Activated CD4-positive, alpha-beta T cell treated with anti-CD3 and anti-CD28 coated beads, Interleukin-2, amount 10 ng/mL, durations not matched to agents 24 days and 14 days (primary cell): ENCODE data around the gene IGF2R. TPM values are rescaled to one million over a fixed set of nuclear protein-coding genes. Genes with fewer than 3 reads are reported as not detected.

Experiments
- DNase-seq: peaks from one replicate; pipeline ENCODE4 v3.0.0; 2022
- H3K27ac Mint-ChIP-seq: one replicate; pipeline ENCODE4 v1.8.0; 2022; ENCODE audit warnings: mild to moderate bottlenecking, mixed read lengths
- H3K27me3 Mint-ChIP-seq: one replicate; pipeline ENCODE4 v1.8.0; 2022; ENCODE audit warnings: mixed read lengths
- H3K36me3 Mint-ChIP-seq: one replicate; pipeline ENCODE4 v1.8.0; 2022; ENCODE audit warnings: low read depth, mild to moderate bottlenecking, mixed read lengths
- H3K4me1 Mint-ChIP-seq: one replicate; pipeline ENCODE4 v1.8.0; 2021; ENCODE audit warnings: mixed read lengths
- H3K4me3 Mint-ChIP-seq: one replicate; pipeline ENCODE4 v1.8.0; 2022; ENCODE audit warnings: mild to moderate bottlenecking, moderate library complexity, mixed read lengths
- H3K9me3 Mint-ChIP-seq: one replicate; pipeline ENCODE4 v1.8.0; 2021; ENCODE audit warnings: mixed read lengths
- intact Hi-C: fragments of 100-400 bp; cut with micrococcal nuclease; formaldehyde crosslinking; loops from one replicate; pipeline ENCODE4 v1.15.1; 2023
- total RNA-seq: library from RNA; stranded (reverse); gene quantifications from 2 replicates; pipeline ENCODE4 v1.2.3, GENCODE V29; 2022

Gene IGF2R
- total RNA-seq, 1 donor from 2014 or later = 77.9 TPM

- DNase-seq = no peak
- Mint-ChIP-seq H3K27me3 (no peaks in the 10 kb centered on the region), H3K9me3 (no peaks in the 10 kb centered on the region), H3K36me3 (peaks cover 83% of the 10 kb centered on the region), H3K4me3 (no peak overlapping the region), H3K4me1 (peaks cover 45% of the 10 kb centered on the region), H3K27ac (no peak overlapping the region)
- intact Hi-C loops = no loop called here
Observed at GRCh38 chr6:160070427-160070826, 101.5 kb downstream of the IGF2R start.

- H3K4me1 Mint-ChIP-seq = peaks cover 45% of the 10 kb centered on the region
- no peaks in the 10 kb centered on the region for H3K27me3 Mint-ChIP-seq
- no peak overlapping the region for H3K27ac Mint-ChIP-seq
- no peaks in the 10 kb centered on the region for H3K9me3 Mint-ChIP-seq
- no peak overlapping the region for H3K4me3 Mint-ChIP-seq
- no peak for DNase-seq
- H3K36me3 Mint-ChIP-seq = peaks cover 87% of the 10 kb centered on the region
- intact Hi-C loops = no loop called here
Observed at GRCh38 chr6:160070831-160071230, 101.9 kb downstream of the IGF2R start.

GRCh38 chr6:160071805-160072690, 103.2 kb downstream of the IGF2R start:
- DNase-seq = peak; percentile 65
- Mint-ChIP-seq H3K36me3 (peaks cover 91% of the 10 kb centered on the region), H3K27ac (peak overlapping the region; percentile 35), H3K9me3 (no peaks in the 10 kb centered on the region), H3K4me1 (peaks cover 41% of the 10 kb centered on the region), H3K27me3 (no peaks in the 10 kb centered on the region), H3K4me3 (no peak overlapping the region)
- intact Hi-C loops = no loop called here

GRCh38 chr6:160073272-160073671, 104.4 kb downstream of the IGF2R start:
- H3K9me3 Mint-ChIP-seq = no peaks in the 10 kb centered on the region
- no peak for DNase-seq
- no peak overlapping the region for H3K27ac Mint-ChIP-seq
- intact Hi-C loops = no loop called here
- peaks cover 34% of the 10 kb centered on the region for H3K4me1 Mint-ChIP-seq
- H3K4me3 Mint-ChIP-seq = no peak overlapping the region
- peaks cover 82% of the 10 kb centered on the region for H3K36me3 Mint-ChIP-seq
- no peaks in the 10 kb centered on the region for H3K27me3 Mint-ChIP-seq

- Mint-ChIP-seq H3K27ac (no peak overlapping the region), H3K27me3 (no peaks in the 10 kb centered on the region), H3K9me3 (no peaks in the 10 kb centered on the region), H3K4me3 (no peak overlapping the region), H3K4me1 (peaks cover 8% of the 10 kb centered on the region), H3K36me3 (peaks cover 73% of the 10 kb centered on the region)
- intact Hi-C loops = no loop called here
- no peak for DNase-seq
Observed at GRCh38 chr6:160076009-160076408, 107.1 kb downstream of the IGF2R start.

GRCh38 chr6:160077024-160077423, 108.1 kb downstream of the IGF2R start:
- Mint-ChIP-seq H3K36me3 (peaks cover 73% of the 10 kb centered on the region), H3K27ac (peak overlapping the region; percentile 58), H3K9me3 (no peaks in the 10 kb centered on the region), H3K27me3 (no peaks in the 10 kb centered on the region), H3K4me3 (no peak overlapping the region), H3K4me1 (peaks cover 4% of the 10 kb centered on the region)
- no peak for DNase-seq
- intact Hi-C loops = no loop called here

GRCh38 chr6:160077526-160077925, 108.6 kb downstream of the IGF2R start:
- H3K4me3 Mint-ChIP-seq = no peak overlapping the region
- peaks cover 70% of the 10 kb centered on the region for H3K36me3 Mint-ChIP-seq
- no peaks in the 10 kb centered on the region for H3K27me3 Mint-ChIP-seq
- no peaks in the 10 kb centered on the region for H3K9me3 Mint-ChIP-seq
- DNase-seq = no peak
- H3K27ac Mint-ChIP-seq = no peak overlapping the region
- intact Hi-C loops = no loop called here
- peaks cover 2% of the 10 kb centered on the region for H3K4me1 Mint-ChIP-seq

GRCh38 chr6:160078883-160079685, 110.2 kb downstream of the IGF2R start:
- Mint-ChIP-seq H3K4me1 (peaks cover 6% of the 10 kb centered on the region), H3K27me3 (no peaks in the 10 kb centered on the region), H3K27ac (no peak overlapping the region), H3K36me3 (peaks cover 70% of the 10 kb centered on the region), H3K4me3 (no peak overlapping the region), H3K9me3 (no peaks in the 10 kb centered on the region)
- DNase-seq = no peak
- intact Hi-C loops = no loop called here

GRCh38 chr6:160079686-160080043, 110.8 kb downstream of the IGF2R start:
- intact Hi-C loops = no loop called here
- no peak for DNase-seq
- peaks cover 7% of the 10 kb centered on the region for H3K4me1 Mint-ChIP-seq
- H3K27me3 Mint-ChIP-seq = no peaks in the 10 kb centered on the region
- no peak overlapping the region for H3K27ac Mint-ChIP-seq
- peaks cover 70% of the 10 kb centered on the region for H3K36me3 Mint-ChIP-seq
- H3K9me3 Mint-ChIP-seq = no peaks in the 10 kb centered on the region
- no peak overlapping the region for H3K4me3 Mint-ChIP-seq

GRCh38 chr6:160080097-160080496, 111.2 kb downstream of the IGF2R start:
- Mint-ChIP-seq H3K4me1 (peaks cover 7% of the 10 kb centered on the region), H3K27me3 (no peaks in the 10 kb centered on the region), H3K4me3 (no peak overlapping the region), H3K27ac (no peak overlapping the region), H3K9me3 (no peaks in the 10 kb centered on the region), H3K36me3 (peaks cover 70% of the 10 kb centered on the region)
- intact Hi-C loops = no loop called here
- no peak for DNase-seq

- peaks cover 72% of the 10 kb centered on the region for H3K36me3 Mint-ChIP-seq
Observed at GRCh38 chr6:160081398-160081797, 112.5 kb downstream of the IGF2R start.

GRCh38 chr6:160082627-160083026, 113.7 kb downstream of the IGF2R start:
- no peaks in the 10 kb centered on the region for H3K27me3 Mint-ChIP-seq
- H3K9me3 Mint-ChIP-seq = no peaks in the 10 kb centered on the region
- no peak overlapping the region for H3K4me3 Mint-ChIP-seq
- H3K36me3 Mint-ChIP-seq = peaks cover 70% of the 10 kb centered on the region
- DNase-seq = no peak
- H3K4me1 Mint-ChIP-seq = peaks cover 7% of the 10 kb centered on the region
- intact Hi-C loops = no loop called here
- H3K27ac Mint-ChIP-seq = no peak overlapping the region

More at GRCh38 chr6:160081398-160081797, 112.5 kb downstream of the IGF2R start:
- H3K27ac Mint-ChIP-seq = no peak overlapping the region
- H3K4me3 Mint-ChIP-seq = no peak overlapping the region
- no peaks in the 10 kb centered on the region for H3K27me3 Mint-ChIP-seq
- peaks cover 7% of the 10 kb centered on the region for H3K4me1 Mint-ChIP-seq
- no peak for DNase-seq
- H3K9me3 Mint-ChIP-seq = no peaks in the 10 kb centered on the region
- intact Hi-C loops = no loop called here

GRCh38 chr6:160084198-160084776, 115.4 kb downstream of the IGF2R start:
- Mint-ChIP-seq H3K4me3 (no peak overlapping the region), H3K27me3 (no peaks in the 10 kb centered on the region), H3K9me3 (no peaks in the 10 kb centered on the region), H3K27ac (peak overlapping the region; percentile 41), H3K4me1 (peaks cover 7% of the 10 kb centered on the region), H3K36me3 (peaks cover 75% of the 10 kb centered on the region)
- DNase-seq = no peak
- intact Hi-C loops = no loop called here

- Mint-ChIP-seq H3K9me3 (no peaks in the 10 kb centered on the region), H3K27me3 (no peaks in the 10 kb centered on the region), H3K4me1 (peaks cover 7% of the 10 kb centered on the region), H3K4me3 (no peak overlapping the region), H3K27ac (peak overlapping the region; percentile 35), H3K36me3 (peaks cover 74% of the 10 kb centered on the region)
- no peak for DNase-seq
- intact Hi-C loops = no loop called here
Observed at GRCh38 chr6:160085226-160085625, 116.3 kb downstream of the IGF2R start.
